K562 (cell line): Measurements from ENCODE around the gene PDIA3.
"Not testable (repeated sequence)": the region's sequence is repeated elsewhere in the genome, so short reads cannot be mapped to it uniquely, and the experiment has no call there.

Experiments
- ADNP ChIP-seq: fragments of 200-800 bp; sonication (Bioruptor generic); IDR thresholded peaks from 2 replicates; pipeline ENCODE4 v1.6.1; 2016; ENCODE audit warnings: missing genetic modification characterization, missing compliant biosample characterization
- ASH1L ChIP-seq: fragments of 450-650 bp; IDR thresholded peaks from 2 replicates; pipeline ENCODE4 v1.6.1; 2018; ENCODE audit warnings: borderline replicate concordance, mild to moderate bottlenecking, low read depth; ENCODE audit not compliant: partially characterized antibody
- CBX1 ChIP-seq: sonication (generic); IDR thresholded peaks from 2 replicates; pipeline ENCODE4 v1.6.1; 2016; ENCODE audit warnings: antibody characterized with exemption, low read depth, mild to moderate bottlenecking
- CREB1 ChIP-seq, 2 experiments: sonication (generic) in 1 of 2; formaldehyde crosslinking in 1 of 2; IDR thresholded peaks; 2 replicates each; pipeline versions ENCODE4 v1.6.1 to v1.8.0; 2012 to 2022; ENCODE audit warnings: inconsistent platforms in 1 of 2, mild to moderate bottlenecking in 1 of 2, missing genetic modification reagents in 1 of 2, moderate library complexity in 1 of 2
- FOXJ3 ChIP-seq: sonication (generic); formaldehyde crosslinking; IDR thresholded peaks from 2 replicates; pipeline ENCODE4 v1.4.0; 2020; ENCODE audit warnings: mild to moderate bottlenecking, missing genetic modification reagents
- JUN ChIP-seq, 2 experiments: sonication (generic) in 1 of 2; formaldehyde crosslinking in 1 of 2; IDR thresholded peaks; 2 replicates each; pipeline versions ENCODE4 v1.6.1 to v1.8.0; 2012 to 2022; ENCODE audit warnings: borderline replicate concordance in 2 of 2, mild to moderate bottlenecking in 2 of 2, improper control_type of control experiment in 1 of 2, low read depth in 1 of 2, low read length in 1 of 2, missing genetic modification reagents in 1 of 2
- NR2F6 ChIP-seq: fragments of 450-650 bp; formaldehyde crosslinking; IDR thresholded peaks from 2 replicates; pipeline ENCODE4 v1.4.0; 2020; ENCODE audit warnings: mild to moderate bottlenecking
- PHF8 ChIP-seq: fragments of 200-600 bp; sonication (generic); IDR thresholded peaks from 2 replicates; pipeline ENCODE4 v1.6.1; 2012; ENCODE audit warnings: mixed run types, mild to moderate bottlenecking, inconsistent platforms, low read length, moderate library complexity, borderline replicate concordance
- POLR2AphosphoS5 ChIP-seq: IDR thresholded peaks from 2 replicates; pipeline ENCODE4 v1.6.1; 2011; ENCODE audit warnings: mild to moderate bottlenecking, low read depth, low read length, moderate library complexity; ENCODE audit not compliant: control insufficient read depth, insufficient read depth
- TBP ChIP-seq: optimal IDR thresholded peaks from 2 replicates; pipeline ENCODE3; 2011; ENCODE audit warnings: low read depth, low read length, improper control_type of control experiment
- TF ChIP-seq, protein P1 (sequence below), 3 experiments: IDR thresholded peaks in 2 of 3; conservative IDR thresholded peaks in 1 of 3; 2 replicates each; pipeline ENCODE4 v1.5.1; 2011 to 2012; ENCODE audit warnings: low read length in 3 of 3, mild to moderate bottlenecking in 3 of 3, control low read depth in 2 of 3, improper control_type of control experiment in 1 of 3, inconsistent platforms in 1 of 3, low read depth in 1 of 3, mixed read lengths in 1 of 3, moderate library complexity in 1 of 3; ENCODE audit not compliant: insufficient read depth in 2 of 3
- TF ChIP-seq, protein P2 (sequence below): fragments of 450-650 bp; IDR thresholded peaks from 2 replicates; pipeline ENCODE4 v1.6.1; 2016; ENCODE audit warnings: low read depth

DNA sequence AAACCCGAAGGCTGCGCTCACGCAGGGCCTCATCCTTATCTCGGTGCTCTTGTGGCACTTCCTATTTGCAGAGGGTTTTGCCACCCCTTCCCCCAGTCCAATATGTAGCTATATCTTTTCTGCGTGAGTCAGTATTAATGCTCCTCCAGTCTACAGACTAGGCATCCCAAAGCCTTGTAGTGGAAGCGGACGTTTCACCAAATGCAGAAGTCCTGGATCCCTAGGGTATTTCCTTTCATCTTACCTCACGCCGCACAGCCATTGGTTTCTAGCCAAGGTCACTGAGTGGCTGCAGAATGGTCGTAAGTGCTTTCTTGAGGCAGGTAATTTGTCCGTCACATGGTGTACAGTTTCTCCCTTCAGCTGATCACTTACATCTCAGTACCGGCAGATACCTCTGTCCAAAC, 668 bp downstream of the PDIA3 start:
- not testable (repeated sequence) for TF ChIP-seq ADNP (tag); TBP; CREB1 (IDR thresholded peaks at IDR 0.05); CREB1 (CRISPR knock-in tag; IDR thresholded peaks at IDR 0.05); FOXJ3 (CRISPR knock-in tag); CBX1; JUN (IDR thresholded peaks at IDR 0.05; ENCODE audit: borderline replicate concordance, low read depth, low read length); JUN (CRISPR knock-in tag; IDR thresholded peaks at IDR 0.05; ENCODE audit: borderline replicate concordance); POLR2AphosphoS5; NR2F6 (CRISPR knock-in tag); ASH1L; PHF8
- TF ChIP-seq, protein P1, sequence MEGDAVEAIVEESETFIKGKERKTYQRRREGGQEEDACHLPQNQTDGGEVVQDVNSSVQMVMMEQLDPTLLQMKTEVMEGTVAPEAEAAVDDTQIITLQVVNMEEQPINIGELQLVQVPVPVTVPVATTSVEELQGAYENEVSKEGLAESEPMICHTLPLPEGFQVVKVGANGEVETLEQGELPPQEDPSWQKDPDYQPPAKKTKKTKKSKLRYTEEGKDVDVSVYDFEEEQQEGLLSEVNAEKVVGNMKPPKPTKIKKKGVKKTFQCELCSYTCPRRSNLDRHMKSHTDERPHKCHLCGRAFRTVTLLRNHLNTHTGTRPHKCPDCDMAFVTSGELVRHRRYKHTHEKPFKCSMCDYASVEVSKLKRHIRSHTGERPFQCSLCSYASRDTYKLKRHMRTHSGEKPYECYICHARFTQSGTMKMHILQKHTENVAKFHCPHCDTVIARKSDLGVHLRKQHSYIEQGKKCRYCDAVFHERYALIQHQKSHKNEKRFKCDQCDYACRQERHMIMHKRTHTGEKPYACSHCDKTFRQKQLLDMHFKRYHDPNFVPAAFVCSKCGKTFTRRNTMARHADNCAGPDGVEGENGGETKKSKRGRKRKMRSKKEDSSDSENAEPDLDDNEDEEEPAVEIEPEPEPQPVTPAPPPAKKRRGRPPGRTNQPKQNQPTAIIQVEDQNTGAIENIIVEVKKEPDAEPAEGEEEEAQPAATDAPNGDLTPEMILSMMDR (IDR thresholded peaks at IDR 0.05 in 2 of 3, conservative IDR thresholded peaks at IDR 0.05 in 1 of 3; ENCODE audit: insufficient read depth in 2 of 3, low read depth in 1 of 3, low read length in 3 of 3), result not testable (repeated sequence)
- TF ChIP-seq, protein P2, sequence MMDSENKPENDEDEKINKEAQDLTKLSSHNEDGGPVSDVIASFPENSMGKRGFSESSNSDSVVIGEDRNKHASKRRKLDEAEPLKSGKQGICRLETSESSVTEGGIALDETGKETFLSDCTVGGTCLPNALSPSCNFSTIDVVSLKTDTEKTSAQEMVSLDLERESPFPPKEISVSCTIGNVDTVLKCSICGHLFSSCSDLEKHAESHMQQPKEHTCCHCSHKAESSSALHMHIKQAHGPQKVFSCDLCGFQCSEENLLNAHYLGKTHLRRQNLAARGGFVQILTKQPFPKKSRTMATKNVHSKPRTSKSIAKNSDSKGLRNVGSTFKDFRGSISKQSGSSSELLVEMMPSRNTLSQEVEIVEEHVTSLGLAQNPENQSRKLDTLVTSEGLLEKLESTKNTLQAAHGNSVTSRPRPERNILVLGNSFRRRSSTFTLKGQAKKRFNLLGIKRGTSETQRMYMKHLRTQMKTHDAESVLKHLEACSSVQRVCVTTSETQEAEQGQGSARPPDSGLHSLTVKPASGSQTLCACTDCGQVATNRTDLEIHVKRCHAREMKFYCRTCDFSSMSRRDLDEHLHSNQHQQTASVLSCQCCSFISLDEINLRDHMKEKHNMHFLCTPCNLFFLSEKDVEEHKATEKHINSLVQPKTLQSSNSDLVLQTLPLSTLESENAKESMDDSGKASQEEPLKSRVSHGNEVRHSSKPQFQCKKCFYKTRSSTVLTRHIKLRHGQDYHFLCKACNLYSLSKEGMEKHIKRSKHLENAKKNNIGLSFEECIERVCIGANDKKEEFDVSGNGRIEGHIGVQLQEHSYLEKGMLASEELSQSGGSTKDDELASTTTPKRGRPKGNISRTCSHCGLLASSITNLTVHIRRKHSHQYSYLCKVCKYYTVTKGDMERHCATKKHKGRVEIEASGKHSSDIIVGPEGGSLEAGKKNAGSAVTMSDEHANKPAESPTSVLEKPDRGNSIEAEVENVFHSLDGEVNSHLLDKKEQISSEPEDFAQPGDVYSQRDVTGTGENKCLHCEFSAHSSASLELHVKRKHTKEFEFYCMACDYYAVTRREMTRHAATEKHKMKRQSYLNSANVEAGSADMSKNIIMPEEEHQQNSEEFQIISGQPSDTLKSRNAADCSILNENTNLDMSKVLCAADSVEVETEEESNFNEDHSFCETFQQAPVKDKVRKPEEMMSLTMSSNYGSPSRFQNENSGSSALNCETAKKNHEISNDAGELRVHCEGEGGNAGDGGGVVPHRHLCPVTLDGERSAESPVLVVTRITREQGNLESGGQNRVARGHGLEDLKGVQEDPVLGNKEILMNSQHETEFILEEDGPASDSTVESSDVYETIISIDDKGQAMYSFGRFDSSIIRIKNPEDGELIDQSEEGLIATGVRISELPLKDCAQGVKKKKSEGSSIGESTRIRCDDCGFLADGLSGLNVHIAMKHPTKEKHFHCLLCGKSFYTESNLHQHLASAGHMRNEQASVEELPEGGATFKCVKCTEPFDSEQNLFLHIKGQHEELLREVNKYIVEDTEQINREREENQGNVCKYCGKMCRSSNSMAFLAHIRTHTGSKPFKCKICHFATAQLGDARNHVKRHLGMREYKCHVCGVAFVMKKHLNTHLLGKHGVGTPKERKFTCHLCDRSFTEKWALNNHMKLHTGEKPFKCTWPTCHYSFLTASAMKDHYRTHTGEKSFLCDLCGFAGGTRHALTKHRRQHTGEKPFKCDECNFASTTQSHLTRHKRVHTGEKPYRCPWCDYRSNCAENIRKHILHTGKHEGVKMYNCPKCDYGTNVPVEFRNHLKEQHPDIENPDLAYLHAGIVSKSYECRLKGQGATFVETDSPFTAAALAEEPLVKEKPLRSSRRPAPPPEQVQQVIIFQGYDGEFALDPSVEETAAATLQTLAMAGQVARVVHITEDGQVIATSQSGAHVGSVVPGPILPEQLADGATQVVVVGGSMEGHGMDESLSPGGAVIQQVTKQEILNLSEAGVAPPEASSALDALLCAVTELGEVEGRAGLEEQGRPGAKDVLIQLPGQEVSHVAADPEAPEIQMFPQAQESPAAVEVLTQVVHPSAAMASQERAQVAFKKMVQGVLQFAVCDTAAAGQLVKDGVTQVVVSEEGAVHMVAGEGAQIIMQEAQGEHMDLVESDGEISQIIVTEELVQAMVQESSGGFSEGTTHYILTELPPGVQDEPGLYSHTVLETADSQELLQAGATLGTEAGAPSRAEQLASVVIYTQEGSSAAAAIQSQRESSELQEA, result not testable (repeated sequence)
